ENCODE results near the gene AKIRIN2. TPM values are rescaled to one million over a fixed set of nuclear protein-coding genes. Genes with fewer than 3 reads are reported as not detected.

The AKIRIN2 gene
- total and polyA plus RNA-seq, 2 of the 13 experiments (the other 11 are each of a cell fraction or from before 2014, with no cell fraction given): 15.6 to 23.4 TPM

GRCh38 chr6:87700397-87701343 lies 1.4 kb downstream of the AKIRIN2 start (continued):
- TF ChIP-seq THAP9 (CRISPR knock-in tag; IDR thresholded peaks at IDR 0.05; ENCODE audit: borderline replicate concordance) (no peak), ZKSCAN8 (CRISPR knock-in tag; IDR thresholded peaks at IDR 0.05; ENCODE audit: borderline replicate concordance) (no peak), ARID5B (CRISPR knock-in tag; IDR thresholded peaks at IDR 0.05) (no peak; the same call in 1 of the 2 replicates), ZNF557 (CRISPR knock-in tag; IDR thresholded peaks at IDR 0.05) (no peak), GATA4 (IDR thresholded peaks at IDR 0.05; ENCODE audit: borderline replicate concordance, low read depth) (no peak), REXO4 (CRISPR knock-in tag; IDR thresholded peaks at IDR 0.05; ENCODE audit: borderline replicate concordance) (no peak), GPN1 (CRISPR knock-in tag; IDR thresholded peaks at IDR 0.05; ENCODE audit: borderline replicate concordance) (no peak), CREBL2 (CRISPR knock-in tag; IDR thresholded peaks at IDR 0.05; ENCODE audit: borderline replicate concordance) (no peak), BCL6 (CRISPR knock-in tag; IDR thresholded peaks at IDR 0.05) (no peak), HOXD1 (CRISPR knock-in tag; IDR thresholded peaks at IDR 0.05) (0 out of 2 replicates have a peak, but pooled peaks have one; percentile 6), CHD2 (IDR thresholded peaks at IDR 0.05; ENCODE audit: low read depth, low read length) (no peak)
- TF ChIP-seq, protein P1, sequence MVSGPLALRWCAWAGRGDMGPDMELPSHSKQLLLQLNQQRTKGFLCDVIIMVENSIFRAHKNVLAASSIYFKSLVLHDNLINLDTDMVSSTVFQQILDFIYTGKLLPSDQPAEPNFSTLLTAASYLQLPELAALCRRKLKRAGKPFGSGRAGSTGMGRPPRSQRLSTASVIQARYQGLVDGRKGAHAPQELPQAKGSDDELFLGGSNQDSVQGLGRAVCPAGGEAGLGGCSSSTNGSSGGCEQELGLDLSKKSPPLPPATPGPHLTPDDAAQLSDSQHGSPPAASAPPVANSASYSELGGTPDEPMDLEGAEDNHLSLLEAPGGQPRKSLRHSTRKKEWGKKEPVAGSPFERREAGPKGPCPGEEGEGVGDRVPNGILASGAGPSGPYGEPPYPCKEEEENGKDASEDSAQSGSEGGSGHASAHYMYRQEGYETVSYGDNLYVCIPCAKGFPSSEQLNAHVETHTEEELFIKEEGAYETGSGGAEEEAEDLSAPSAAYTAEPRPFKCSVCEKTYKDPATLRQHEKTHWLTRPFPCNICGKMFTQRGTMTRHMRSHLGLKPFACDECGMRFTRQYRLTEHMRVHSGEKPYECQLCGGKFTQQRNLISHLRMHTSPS (CRISPR knock-in tag; IDR thresholded peaks at IDR 0.05; ENCODE audit: low read depth): no peak
